Ovary (tissue), 9 donors: ENCODE measurements around the gene RPRML. TPM values are rescaled to one million over a fixed set of nuclear protein-coding genes. Genes with fewer than 3 reads are reported as not detected.

Source experiments
- DNase-seq, 5 donors: peaks; one replicate each; pipeline ENCODE4 v3.0.0-alpha.2; 2019 to 2020
- H3K27ac ChIP-seq, 2 donors: fragments of 200-600 bp; one replicate each; pipeline versions ENCODE4 v1.5.1 to v1.8.0; 2019 to 2022
- H3K27me3 ChIP-seq: fragments of 200-600 bp; one replicate; pipeline ENCODE4 v1.8.0; 2022
- H3K36me3 ChIP-seq: fragments of 200-600 bp; sonication (generic); one replicate; pipeline ENCODE4 v1.5.1; 2019
- H3K4me1 ChIP-seq: one replicate; pipeline ENCODE4 v1.8.1; 2013; ENCODE audit warnings: mild to moderate bottlenecking, moderate library complexity; ENCODE audit not compliant: insufficient read depth
- H3K4me3 ChIP-seq: fragments of 200-600 bp; sonication (generic); one replicate; pipeline ENCODE4 v1.5.1; 2017
- H3K9me3 ChIP-seq, 2 donors: fragments of 200-600 bp in 1 of 2; sonication (generic) in 1 of 2; one replicate each; pipeline versions ENCODE4 v1.5.1 to v1.8.1; 2013 to 2019; ENCODE audit warnings: mild to moderate bottlenecking in 1 of 2, moderate library complexity in 1 of 2
- CTCF ChIP-seq, 3 donors: fragments of 450-650 bp in 2 of 3; fragments of 200-600 bp in 1 of 3; IDR thresholded peaks; one replicate each; pipeline versions ENCODE4 v1.5.1 to v1.8.0; 2016 to 2022; ENCODE audit warnings: antibody characterized with exemption in 3 of 3, mild to moderate bottlenecking in 1 of 3
- EP300 ChIP-seq: sonication (generic); formaldehyde crosslinking; IDR thresholded peaks from one replicate; pipeline ENCODE4 v1.6.1; 2017; ENCODE audit warnings: antibody characterized with exemption
- POLR2A ChIP-seq: fragments of 450-650 bp; IDR thresholded peaks from one replicate; pipeline ENCODE4 v1.6.1; 2017; ENCODE audit warnings: antibody characterized with exemption, mild to moderate bottlenecking, moderate library complexity
- WGBS, 3 donors: extraction: QIAGEN DNeasy Blood & Tissue Kit in 1 of 3; methylation state at CpG; one replicate each; pipeline versions ENCODE4 v1.1.5 to v1.1.7; 2013 to 2017; 5-methylcytosine and 5-hydroxymethylcytosine counted together
- intact Hi-C, 4 donors: fragments of 100-400 bp; cut with DNase I; formaldehyde crosslinking; loops; one replicate each; pipeline versions ENCODE4 v1.11.0 to v1.15.1; 2022 to 2023
- polyA plus RNA-seq, 2 donors: library from polyadenylated mRNA; stranded (reverse); fragments of 200-250 nt in 1 of 2; fragments of 350-450 nt in 1 of 2; fragmentation: Illumina TruSeq in 1 of 2; extraction: RNeasy Lipid Tissue Mini Kit (QIAGEN cat#74804) in 1 of 2; gene quantifications; one replicate each; pipeline ENCODE4 v1.2.3, GENCODE V29; 2013 to 2014
- total RNA-seq, 7 donors: library from RNA; depleted of rRNA in 2 of 7; stranded (reverse); fragments of >200 nt in 2 of 7; fragmentation: NEBNext Ultra II Directional in 3 of 7; extraction: Animal tissue kit (Norgen Biotek cat#: 25700) in 3 of 7; gene quantifications; one replicate each; pipeline versions ENCODE4 v1.1.0 to v1.2.4, GENCODE V29; 2016 to 2023
- donor health status: DM: no; HTN: no; CAD: no; lungs with moderate emphysema.
- donor health status: DM: no; HTN: no; CAD: no.
- donor health status: Bipolar disorder and iron deficiency.
- donor health status: DM: yes; HTN: yes; CAD: no.
- donor health status: DM: no; HTN: no; CAD: no.
- donor health status: DM: yes; HTN: yes; CAD: no.

The RPRML gene
- total and polyA plus RNA-seq, 9 donors: 0.69 TPM; not detected in 8

- no peak overlapping the region for H3K27ac ChIP-seq
- no peaks in the 10 kb centered on the region for H3K4me1 ChIP-seq
- no peaks in the 10 kb centered on the region for H3K36me3 ChIP-seq
- intact Hi-C loops: no loop called here
- 85 to 88% (median 86%) methylated on average over 6 of the region's 6 CpGs for WGBS, 3 donors
- TF ChIP-seq CTCF (IDR thresholded peaks at IDR 0.05): no peak
- TF ChIP-seq EP300: no peak
- no peak for TF ChIP-seq POLR2A
- no peak for DNase-seq
- H3K9me3 ChIP-seq: no peaks in the 10 kb centered on the region
- H3K27me3 ChIP-seq: no peaks in the 10 kb centered on the region
- no peak overlapping the region for H3K4me3 ChIP-seq
Observed at GRCh38 chr17:46968224-46968834, 10.7 kb downstream of the RPRML start.

DNA sequence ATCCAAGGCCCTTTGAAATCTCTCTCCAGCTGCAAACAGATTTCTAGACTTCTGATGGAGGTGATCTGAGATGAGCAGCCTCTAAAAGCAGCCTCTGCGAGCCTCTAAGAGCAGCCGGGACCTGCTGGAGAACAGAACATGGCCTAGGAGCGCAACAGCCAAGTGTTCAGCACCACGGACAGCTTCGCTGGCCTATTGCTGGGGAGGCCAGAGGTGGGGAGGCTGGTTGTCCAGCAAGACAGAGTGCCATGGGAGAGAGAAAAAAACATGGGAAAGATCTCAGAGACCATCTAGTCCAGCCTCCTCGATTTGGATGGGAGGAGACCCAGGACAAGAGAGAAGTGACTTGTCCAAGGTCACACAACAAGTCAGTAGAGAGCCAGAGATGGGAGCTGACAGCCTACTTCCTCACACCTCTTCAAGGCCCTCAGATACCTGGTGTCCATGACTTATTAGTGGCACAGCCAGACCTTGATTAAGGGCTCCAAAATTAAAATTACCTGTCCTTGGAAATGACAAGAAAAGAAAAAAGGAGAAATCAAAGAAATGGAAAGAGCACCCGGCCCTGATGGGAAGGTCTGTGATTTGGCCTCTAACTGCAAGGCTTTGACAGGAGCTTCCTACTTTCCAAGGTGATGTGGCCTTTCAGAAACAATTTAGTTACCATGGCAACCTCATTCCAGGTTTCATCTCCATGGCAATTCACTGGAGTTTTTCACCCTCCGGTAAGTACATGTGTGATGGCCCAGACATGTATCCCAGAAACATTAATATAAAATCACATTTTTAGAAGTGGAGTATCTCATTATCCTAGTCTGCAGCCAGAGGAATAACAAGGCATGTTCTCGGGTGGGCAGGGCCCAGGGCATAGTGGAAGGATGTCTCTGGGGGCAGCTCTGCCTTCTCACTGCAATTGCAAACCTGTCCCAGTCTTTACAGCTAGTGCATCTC lies 14.5 kb downstream of the RPRML start:
- TF ChIP-seq EP300 (no peak), CTCF (IDR thresholded peaks at IDR 0.05) (no peak), POLR2A (no peak)
- H3K4me1 ChIP-seq: peaks cover 1% of the 10 kb centered on the region
- H3K9me3 ChIP-seq: no peaks in the 10 kb centered on the region
- 72 to 78% (median 76%) methylated on average over 9 of the region's 9 CpGs for WGBS, 3 donors
- no peak overlapping the region for H3K27ac ChIP-seq
- intact Hi-C loops: no loop called here
- H3K36me3 ChIP-seq: no peaks in the 10 kb centered on the region
- no peak for DNase-seq
- no peak overlapping the region for H3K4me3 ChIP-seq
- H3K27me3 ChIP-seq: no peaks in the 10 kb centered on the region

DNA sequence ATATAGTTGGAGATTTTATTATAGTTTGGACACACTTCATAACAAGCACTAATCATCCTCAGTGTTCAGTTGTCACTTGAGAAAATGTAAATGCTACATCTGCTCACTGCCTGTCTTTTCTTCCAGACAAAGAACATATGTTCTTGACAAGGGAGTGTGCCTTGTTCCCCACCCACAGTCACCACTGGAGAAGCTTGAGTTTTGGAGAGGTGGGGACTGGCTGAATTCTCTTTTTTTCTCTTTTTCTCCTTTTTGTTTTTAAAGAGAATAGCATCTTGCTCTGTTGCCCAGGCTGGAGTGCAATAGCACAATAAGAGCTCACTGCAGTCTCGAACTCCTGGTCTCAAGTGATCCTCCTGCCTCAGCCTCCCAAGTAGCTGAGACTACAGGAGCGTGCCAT lies 15.5 kb downstream of the RPRML start:
- WGBS, 3 donors: 84 to 98% (median 87%) methylated on average over 2 of the region's 2 CpGs
- no peaks in the 10 kb centered on the region for H3K36me3 ChIP-seq
- DNase-seq: no peak

DNA sequence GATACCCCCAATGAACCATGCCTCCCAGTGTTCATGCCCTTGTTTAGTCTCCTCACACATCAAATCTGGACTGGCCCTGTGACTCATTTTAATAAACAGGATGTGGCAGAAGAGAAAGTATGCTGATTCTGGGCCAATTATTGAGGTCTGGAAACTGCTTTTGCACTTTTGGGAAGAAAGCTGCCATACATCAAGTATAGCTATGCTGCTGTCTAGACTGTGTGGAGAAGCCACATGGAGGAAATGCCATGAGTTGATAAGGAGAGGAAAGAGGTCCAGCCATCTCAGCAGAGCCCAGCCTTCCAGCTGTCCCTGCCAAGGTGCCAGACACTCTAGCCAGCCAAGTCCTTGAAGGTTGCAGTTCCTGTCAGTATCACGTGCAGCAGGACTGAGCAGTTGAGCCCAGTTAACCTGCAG lies 16.7 kb downstream of the RPRML start:
- 0 to 4% (median 0%) methylated on average over 1 of the region's 1 CpG for WGBS, 3 donors
- DNase-seq: no peak
- Histone ChIP-seq H3K9me3 (no peaks in the 10 kb centered on the region), H3K4me3 (no peak overlapping the region), H3K27me3 (no peaks in the 10 kb centered on the region), H3K27ac (no peak overlapping the region), H3K36me3 (no peaks in the 10 kb centered on the region), H3K4me1 (peaks cover 1% of the 10 kb centered on the region)
- TF ChIP-seq POLR2A (no peak), CTCF (IDR thresholded peaks at IDR 0.05) (no peak), EP300 (no peak)
- intact Hi-C loops: no loop called here

More for the DNA sequence above, 15.5 kb downstream of the RPRML start:
- intact Hi-C loops: no loop called here
- H3K4me1 ChIP-seq: peaks cover 1% of the 10 kb centered on the region
- no peak overlapping the region for H3K27ac ChIP-seq
- TF ChIP-seq CTCF (IDR thresholded peaks at IDR 0.05): no peak
- TF ChIP-seq POLR2A: no peak
- no peak for TF ChIP-seq EP300
- no peak overlapping the region for H3K4me3 ChIP-seq
- no peaks in the 10 kb centered on the region for H3K27me3 ChIP-seq
- no peaks in the 10 kb centered on the region for H3K9me3 ChIP-seq
